ENCODE results near the gene DHRS7B. TPM values are rescaled to one million over a fixed set of nuclear protein-coding genes. Genes with fewer than 3 reads are reported as not detected.

The DHRS7B gene
- total and polyA plus RNA-seq, 4 donors = 19.4 to 55.6 (median 31.7) TPM

GRCh38 chr17:21212826-21213637, 86.3 kb downstream of the DHRS7B start:
- ATAC-seq (ENCODE audit: insufficient read depth, low FRiP score) = no peak
- H3K9ac ChIP-seq (ENCODE audit: insufficient read depth in 1 of 2, low read length in 2 of 2) = peak overlapping the region; percentile 59 to 70
- no peak for TF ChIP-seq CTCF (IDR thresholded peaks at IDR 0.05; ENCODE audit: control extremely low read depth, extremely low read depth)
- peaks cover 0 to 16% (median 11%) of the 10 kb centered on the region in 4 donors for H3K36me3 ChIP-seq (ENCODE audit: control insufficient read depth in 4 of 4, insufficient read depth in 4 of 4, low read length in 4 of 4)
- H3K4me1 ChIP-seq (ENCODE audit: control insufficient read depth in 5 of 5, insufficient read depth in 5 of 5, low read length in 5 of 5) = peaks cover 16 to 35% (median 21%) of the 10 kb centered on the region in 5 donors
- no peaks in the 10 kb centered on the region for H3K27me3 ChIP-seq (ENCODE audit: control insufficient read depth in 3 of 3, insufficient read depth in 3 of 3, low read length in 2 of 3)
- H3K4me3 ChIP-seq = peak overlapping the region; percentile 83
- H3K9me3 ChIP-seq (ENCODE audit: control insufficient read depth in 4 of 4, insufficient read depth in 3 of 4, low read length in 3 of 4) = no peaks in the 10 kb centered on the region
- DNase-seq = peak; percentile 19 to 48 (median 24)
- H3K27ac ChIP-seq (ENCODE audit: low read depth in 1 of 2, low read length in 1 of 2) = peak overlapping the region; percentile 92 to 98
- WGBS, 2 donors = 8 to 9% methylated on average over 18 of the region's 18 CpGs

- ATAC-seq (ENCODE audit: insufficient read depth, low FRiP score) = peak; percentile 21
- H3K4me3 ChIP-seq = peak overlapping the region; percentile 83
- H3K9me3 ChIP-seq (ENCODE audit: control insufficient read depth in 4 of 4, insufficient read depth in 3 of 4, low read length in 3 of 4) = no peaks in the 10 kb centered on the region
- no peaks in the 10 kb centered on the region for H3K27me3 ChIP-seq (ENCODE audit: control insufficient read depth in 3 of 3, insufficient read depth in 3 of 3, low read length in 2 of 3)
- 1% methylated on average over 33 to 35 of the region's 35 CpGs for WGBS, 2 donors
- H3K9ac ChIP-seq (ENCODE audit: insufficient read depth in 1 of 2, low read length in 2 of 2) = peak overlapping the region in 1 of 2 donors; percentile 59
- peaks cover 12 to 34% (median 21%) of the 10 kb centered on the region in 5 donors for H3K4me1 ChIP-seq (ENCODE audit: control insufficient read depth in 5 of 5, insufficient read depth in 5 of 5, low read length in 5 of 5)
- no peak for DNase-seq
- H3K27ac ChIP-seq (ENCODE audit: low read depth in 1 of 2, low read length in 1 of 2) = peak overlapping the region; percentile 92 to 98
- peaks cover 0 to 12% (median 10%) of the 10 kb centered on the region in 4 donors for H3K36me3 ChIP-seq (ENCODE audit: control insufficient read depth in 4 of 4, insufficient read depth in 4 of 4, low read length in 4 of 4)
- TF ChIP-seq CTCF (IDR thresholded peaks at IDR 0.05; ENCODE audit: control extremely low read depth, extremely low read depth) = no peak
Measured at GRCh38 chr17:21213638-21214014, 86.9 kb downstream of the DHRS7B start.

- Histone ChIP-seq H3K4me3 (peak within 1 kb of the TSS; percentile 83), H3K4me1 (ENCODE audit: control insufficient read depth in 5 of 5, insufficient read depth in 5 of 5, low read length in 5 of 5) (peaks cover 10 to 34% (median 21%) of the 10 kb centered on the region in 5 donors), H3K9ac (ENCODE audit: insufficient read depth in 1 of 2, low read length in 2 of 2) (peak within 1 kb of the TSS; percentile 59 to 75), H3K36me3 (ENCODE audit: control insufficient read depth in 4 of 4, insufficient read depth in 4 of 4, low read length in 4 of 4) (peaks cover 0 to 12% (median 10%) of the 10 kb centered on the region in 4 donors), H3K27ac (ENCODE audit: low read depth in 1 of 2, low read length in 1 of 2) (peak within 1 kb of the TSS; percentile 92 to 98), H3K27me3 (ENCODE audit: control insufficient read depth in 3 of 3, insufficient read depth in 3 of 3, low read length in 2 of 3) (no peaks in the 10 kb centered on the region), H3K9me3 (ENCODE audit: control insufficient read depth in 4 of 4, insufficient read depth in 3 of 4, low read length in 3 of 4) (no peaks in the 10 kb centered on the region)
- ATAC-seq (ENCODE audit: insufficient read depth, low FRiP score) (peak; percentile 96), DNase-seq (peak; percentile 95 to 98 (median 96))
- 0 to 1% methylated on average over 71 to 76 of the region's 76 CpGs for WGBS, 2 donors
- TF ChIP-seq CTCF (IDR thresholded peaks at IDR 0.05; ENCODE audit: control extremely low read depth, extremely low read depth) = no peak
Measured at GRCh38 chr17:21214015-21214776, 87.4 kb downstream of the DHRS7B start, which contains the start of gene TMEM11. Gene TMEM11 (minus strand): TSS chr17:21214161. CDS start chr17:21214152, 9 bp downstream.
